HepG2 (cell line): ENCODE measurements around the gene SNRNP27. TPM values are rescaled to one million over a fixed set of nuclear protein-coding genes. Genes with fewer than 3 reads are reported as not detected.

Experiments
- CBX5 ChIP-seq: sonication (generic); formaldehyde crosslinking; IDR thresholded peaks from 2 replicates; pipeline ENCODE4 v1.4.0; 2020; ENCODE audit warnings: missing genetic modification reagents, borderline replicate concordance
- CREBL2 ChIP-seq: sonication (generic); formaldehyde crosslinking; IDR thresholded peaks from 2 replicates; pipeline ENCODE4 v1.8.1; 2023; ENCODE audit warnings: missing genetic modification reagents, mild to moderate bottlenecking, borderline replicate concordance
- DRAP1 ChIP-seq: IDR thresholded peaks from 2 replicates; pipeline ENCODE4 v1.6.1; 2016; ENCODE audit warnings: missing genetic modification reagents, missing compliant biosample characterization
- GMEB2 ChIP-seq: IDR thresholded peaks from 2 replicates; pipeline ENCODE4 v1.6.1; 2016; ENCODE audit warnings: missing biosample characterization, missing genetic modification reagents, low read depth
- JDP2 ChIP-seq: sonication (generic); formaldehyde crosslinking; IDR thresholded peaks from 2 replicates; pipeline ENCODE4 v1.8.1; 2022; ENCODE audit warnings: missing genetic modification reagents, borderline replicate concordance
- KAT7 ChIP-seq: IDR thresholded peaks from 2 replicates; pipeline ENCODE4 v1.6.1; 2018; ENCODE audit warnings: borderline replicate concordance, missing compliant biosample characterization
- KDM3A ChIP-seq: IDR thresholded peaks from 2 replicates; pipeline ENCODE4 v1.6.1; 2018; ENCODE audit warnings: low read depth, missing compliant biosample characterization
- KLF15 ChIP-seq: sonication (generic); formaldehyde crosslinking; IDR thresholded peaks from 2 replicates; pipeline ENCODE4 v1.8.1; 2023; ENCODE audit warnings: borderline replicate concordance, mild to moderate bottlenecking, inconsistent platforms, missing genetic modification reagents, mixed read lengths
- NFE2 ChIP-seq: sonication (generic); formaldehyde crosslinking; IDR thresholded peaks from 2 replicates; pipeline ENCODE4 v1.4.0; 2020; ENCODE audit warnings: missing genetic modification reagents
- PATZ1 ChIP-seq: sonication (generic); formaldehyde crosslinking; IDR thresholded peaks from 2 replicates; pipeline ENCODE4 v1.4.0; 2020; ENCODE audit warnings: missing genetic modification reagents
- POLR2A ChIP-seq, 2 experiments: IDR thresholded peaks; 2 replicates each; pipeline ENCODE4 v1.6.1; 2011; ENCODE audit warnings: low read depth in 2 of 2, low read length in 2 of 2, mild to moderate bottlenecking in 1 of 2, moderate library complexity in 1 of 2; ENCODE audit not compliant: insufficient read depth in 1 of 2
- RERE ChIP-seq: IDR thresholded peaks from 2 replicates; pipeline ENCODE4 v1.6.1; 2016; ENCODE audit warnings: low read depth, missing genetic modification reagents, missing compliant biosample characterization
- SIN3A ChIP-seq: IDR thresholded peaks from 2 replicates; pipeline ENCODE4 v1.6.1; 2011; ENCODE audit warnings: low read depth, mild to moderate bottlenecking, control low read depth, low read length, borderline replicate concordance
- ZBTB21 ChIP-seq: sonication (generic); formaldehyde crosslinking; IDR thresholded peaks from 2 replicates; pipeline ENCODE4 v1.4.0; 2020; ENCODE audit warnings: missing genetic modification reagents
- ZNF30 ChIP-seq: sonication (generic); formaldehyde crosslinking; IDR thresholded peaks from 2 replicates; pipeline ENCODE4 v1.5.0; 2020; ENCODE audit warnings: mild to moderate bottlenecking, missing genetic modification reagents
- ZNF367 ChIP-seq: sonication (generic); formaldehyde crosslinking; IDR thresholded peaks from 2 replicates; pipeline ENCODE4 v1.4.0; 2020; ENCODE audit warnings: missing genetic modification reagents, borderline replicate concordance
- ZNF383 ChIP-seq: sonication (generic); formaldehyde crosslinking; IDR thresholded peaks from 2 replicates; pipeline ENCODE4 v1.4.0; 2020; ENCODE audit warnings: missing genetic modification reagents, mild to moderate bottlenecking, borderline replicate concordance
- ZNF709 ChIP-seq: sonication (generic); formaldehyde crosslinking; IDR thresholded peaks from 2 replicates; pipeline ENCODE4 v1.5.0; 2020; ENCODE audit warnings: mild to moderate bottlenecking, missing genetic modification reagents
- ZNF75D ChIP-seq: sonication (generic); formaldehyde crosslinking; IDR thresholded peaks from 2 replicates; pipeline ENCODE4 v1.8.1; 2023; ENCODE audit warnings: missing genetic modification reagents, mild to moderate bottlenecking, borderline replicate concordance
- polyA plus RNA-seq, 8 experiments: library from polyadenylated mRNA; depleted of rRNA in 3 of 8; stranded (reverse) in 7 of 8; unstranded in 1 of 8; fragments of >200 nt; fragmentation: Illumina TruSeq in 4 of 8; extraction: Trizol in 4 of 8; gene quantifications; 2 replicates each; pipeline versions ENCODE4 v1.2.1 to v1.2.3, GENCODE V29; 2011 to 2016; ENCODE audit warnings: low read depth in 4 of 8, missing spikeins in 1 of 8, mixed read lengths in 1 of 8; ENCODE audit not compliant: insufficient read depth in 1 of 8
- total RNA-seq, 5 experiments: library from RNA; depleted of rRNA; stranded (reverse); fragments of >200 nt; fragmentation: Illumina TruSeq; extraction: Trizol; gene quantifications; 2 replicates each; pipeline ENCODE4 v1.2.3, GENCODE V29; 2016; ENCODE audit warnings: low read depth in 1 of 5

Gene SNRNP27
- total and polyA plus RNA-seq, 2 of the 13 experiments (the other 11 are each of a cell fraction or from before 2014, with no cell fraction given): 49.8 to 54.6 TPM

- TF ChIP-seq SIN3A (peak; percentile 83), CBX5 (CRISPR knock-in tag) (peak; percentile 86; the same call in 1 of the 2 replicates), DRAP1 (CRISPR knock-in tag) (0 out of 2 replicates have a peak, but pooled peaks have one; percentile 16), ZNF30 (CRISPR knock-in tag) (no peak), NFE2 (CRISPR knock-in tag) (0 out of 2 replicates have a peak, but pooled peaks have one; percentile 29), ZNF367 (CRISPR knock-in tag) (no peak), ZNF709 (no peak; the same call in 1 of the 2 replicates), POLR2A (IDR thresholded peaks at IDR 0.05; ENCODE audit: insufficient read depth in 1 of 2, low read depth in 2 of 2, low read length in 2 of 2) (peak; percentile 90 to 94), CREBL2 (CRISPR knock-in tag) (peak; percentile 54; the same call in 1 of the 2 replicates), KAT7 (peak; percentile 82; the same call in 1 of the 2 replicates), ZBTB21 (CRISPR knock-in tag) (no peak; the same call in none of the 2 replicates), GMEB2 (CRISPR knock-in tag) (no peak; the same call in 1 of the 2 replicates), KDM3A (CRISPR knock-in tag) (no peak; the same call in 1 of the 2 replicates), ZNF383 (CRISPR knock-in tag) (peak; percentile 87; the same call in 1 of the 2 replicates), ZNF75D (CRISPR knock-in tag) (peak; percentile 86; the same call in 1 of the 2 replicates), PATZ1 (CRISPR knock-in tag) (no peak), JDP2 (peak; percentile 26; the same call in 1 of the 2 replicates), KLF15 (CRISPR knock-in tag) (peak; percentile 66; the same call in 1 of the 2 replicates), RERE (no peak; the same call in 1 of the 2 replicates)
These were observed 20.6 kb downstream of the SNRNP27 start (continued) for GRCh38 chr2:69914164-69914949.
